Activated CD4-positive, CD25-positive, alpha-beta regulatory T cell (primary cell): ENCODE data around the gene SND1.

Experiments used
- DNase-seq, 4 experiments: peaks; one replicate each; lab custom pipeline; 2025; lab: John Stamatoyannopoulos, UW

Gene SND1

DNA sequence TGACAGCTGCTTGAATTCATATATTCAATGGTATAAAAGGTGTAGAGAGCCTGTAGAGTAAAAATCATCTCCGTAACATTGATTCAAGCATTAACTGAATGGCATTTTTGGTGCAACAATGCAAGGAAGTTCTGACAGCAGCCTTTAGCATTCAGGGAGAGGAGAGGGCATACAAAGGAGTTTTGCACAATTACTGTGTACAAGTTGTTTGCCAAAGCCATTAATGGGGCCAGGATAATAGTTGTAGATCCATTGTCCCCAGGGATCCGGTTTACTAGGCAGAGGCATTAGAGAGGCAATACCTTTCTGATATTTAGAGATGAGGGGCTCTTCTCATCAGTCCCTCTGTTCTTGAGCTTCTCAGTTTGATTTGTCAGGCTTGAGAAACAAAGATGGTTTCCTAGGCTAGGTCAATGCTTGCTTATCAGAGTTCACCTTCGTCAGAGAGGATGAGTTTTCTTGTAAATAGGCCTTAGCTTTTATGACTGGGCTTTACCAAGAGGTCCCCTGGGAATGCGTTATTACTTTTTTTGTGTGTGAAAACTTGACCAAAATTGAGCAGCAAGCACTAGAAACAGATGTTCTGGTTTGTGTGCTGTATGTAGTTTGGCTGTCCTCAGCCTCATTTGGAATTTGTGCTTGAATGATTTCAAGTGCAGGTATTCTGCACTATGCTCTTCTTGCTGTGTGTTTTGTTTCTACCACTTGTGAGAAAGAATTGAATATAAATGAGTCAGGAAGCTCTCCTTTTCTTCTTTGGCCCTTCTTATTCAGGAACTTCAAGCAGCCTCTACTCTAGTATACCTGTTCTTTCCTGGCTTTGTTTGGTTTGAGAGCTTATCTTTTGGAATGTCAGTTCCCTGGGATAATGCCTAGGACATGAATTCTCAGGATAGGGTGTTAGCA is 32.0 kb downstream of the SND1 start:
- DNase-seq: no peak

DNA sequence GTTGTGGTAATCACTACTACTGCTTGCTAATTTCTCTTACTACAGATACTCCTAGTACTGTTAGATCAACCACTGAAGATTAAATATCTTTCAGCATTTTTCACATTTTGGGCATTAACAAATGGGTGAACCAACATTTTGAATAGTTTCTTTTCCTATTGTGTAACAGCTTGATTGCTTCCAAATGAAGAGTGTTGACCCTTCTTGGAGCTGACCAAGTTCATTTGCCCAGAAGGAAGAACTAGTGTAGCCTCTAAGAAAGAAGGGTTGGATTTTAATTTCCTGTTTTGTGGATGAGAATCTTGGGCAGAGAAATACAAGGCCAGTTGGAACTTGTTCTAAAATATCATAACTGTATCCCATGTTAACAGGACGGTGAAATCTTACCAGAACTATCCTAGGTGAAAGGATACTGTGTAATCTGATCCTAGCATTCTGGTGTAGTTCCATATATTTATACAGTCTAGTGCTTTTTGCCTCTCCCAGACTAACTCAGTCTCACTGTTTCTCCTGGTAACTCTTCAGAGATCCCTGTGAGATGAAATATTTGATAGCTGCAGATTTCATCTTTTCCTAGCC is 37.3 kb downstream of the SND1 start:
- no peak for DNase-seq

DNA sequence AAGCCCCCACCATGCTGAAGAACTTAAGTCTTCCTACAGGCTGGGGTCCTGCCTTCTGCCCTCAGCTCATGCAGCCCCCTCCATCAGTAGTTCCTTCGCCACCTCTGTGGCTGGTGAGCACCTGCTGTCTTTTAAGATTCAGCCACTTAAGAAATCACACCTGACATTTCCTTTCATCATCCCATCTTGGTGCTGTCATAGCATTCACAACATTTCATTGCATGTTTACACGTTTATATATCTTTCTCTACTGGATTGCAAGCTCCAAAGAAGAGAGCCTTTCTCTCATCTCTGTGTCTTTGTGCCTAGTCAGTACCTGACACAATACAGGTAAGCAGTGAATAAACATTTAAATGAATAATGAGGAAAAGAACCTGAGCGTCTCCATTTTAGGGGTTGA is 38.3 kb downstream of the SND1 start:
- no peak for DNase-seq

DNA sequence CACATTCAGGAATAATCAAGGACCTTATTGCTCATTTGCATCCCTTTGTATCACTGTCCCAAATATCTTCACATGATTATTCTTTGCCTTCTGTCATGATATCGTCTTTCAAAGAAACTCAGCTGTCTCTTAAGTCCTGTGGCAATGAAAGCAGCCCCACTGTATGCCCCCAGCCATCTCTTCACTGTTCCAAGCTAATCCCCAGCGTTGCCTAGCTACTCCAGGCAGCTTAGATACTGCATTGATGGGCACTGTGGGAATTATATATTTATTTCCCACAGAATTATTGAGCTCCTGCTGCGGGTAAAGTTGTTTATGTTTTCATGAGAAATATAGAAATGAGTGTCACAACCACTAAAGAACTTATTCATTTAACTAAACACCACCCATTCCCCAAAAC is 38.8 kb downstream of the SND1 start:
- DNase-seq: no peak

DNA sequence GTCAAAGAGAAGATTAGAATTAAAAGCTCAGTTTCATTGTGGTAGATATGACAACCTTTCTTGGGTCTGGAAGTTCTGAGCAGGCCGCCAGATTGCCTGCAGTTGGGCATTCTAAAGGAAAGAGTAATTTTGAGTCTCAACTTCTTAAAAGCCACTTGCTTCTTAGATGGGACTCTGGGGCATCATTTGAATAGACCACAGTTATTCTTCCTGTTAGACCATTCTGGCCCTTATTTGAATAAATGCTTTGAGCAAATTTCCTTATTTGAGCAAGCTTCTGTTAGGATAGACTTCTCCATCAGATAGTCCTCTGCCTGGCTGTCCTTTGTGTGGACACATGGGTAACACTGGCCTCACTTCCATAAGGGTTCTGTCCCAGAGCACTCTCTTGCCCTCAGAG is 40.2 kb downstream of the SND1 start:
- no peak for DNase-seq

DNA sequence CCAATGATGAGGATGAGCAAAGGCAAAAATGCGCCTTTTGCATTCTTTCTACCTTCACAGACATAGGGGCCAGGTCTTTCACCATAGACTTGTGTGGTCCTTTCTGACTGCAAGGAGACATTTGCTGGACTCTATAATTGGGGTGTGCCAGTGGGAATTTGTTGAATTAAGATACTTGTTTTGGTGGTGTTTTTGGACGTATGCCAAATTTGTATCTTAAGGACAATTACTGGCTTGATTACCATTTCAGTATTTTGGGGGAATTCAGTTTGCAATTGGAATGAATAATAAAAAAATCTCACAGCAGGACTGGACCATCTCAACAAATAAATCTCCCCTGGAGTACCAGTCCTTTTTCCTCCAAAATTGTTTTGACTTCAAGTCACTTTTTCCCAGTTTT is 47.9 kb downstream of the SND1 start:
- DNase-seq: no peak

DNA sequence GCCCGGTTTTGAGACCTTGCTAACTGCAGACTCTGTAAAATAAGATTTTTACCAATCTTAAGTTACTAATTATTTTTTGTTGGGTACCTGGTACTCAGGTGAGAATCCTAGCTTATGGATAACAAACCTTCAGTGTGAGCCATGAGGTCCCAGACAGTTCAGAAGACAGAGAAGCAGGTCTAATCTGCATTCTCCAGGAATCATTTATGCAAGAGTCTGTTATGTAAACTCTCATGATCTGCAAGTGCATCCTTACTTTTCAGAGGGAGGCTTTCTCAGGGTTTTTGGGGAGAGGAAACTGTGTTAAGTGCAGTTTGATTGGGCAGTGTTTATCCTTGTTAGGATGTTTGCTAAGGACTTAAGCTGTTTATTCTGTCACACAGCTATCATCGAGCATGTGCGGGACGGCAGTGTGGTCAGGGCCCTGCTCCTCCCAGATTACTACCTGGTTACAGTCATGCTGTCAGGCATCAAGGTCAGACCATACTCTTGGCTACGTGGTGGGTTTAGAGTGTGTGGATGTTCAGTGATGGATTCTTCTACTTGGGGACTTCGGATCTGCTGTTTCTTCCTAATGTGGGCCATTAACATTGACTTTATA is 50.2 kb downstream of the SND1 start:
- DNase-seq: no peak

DNA sequence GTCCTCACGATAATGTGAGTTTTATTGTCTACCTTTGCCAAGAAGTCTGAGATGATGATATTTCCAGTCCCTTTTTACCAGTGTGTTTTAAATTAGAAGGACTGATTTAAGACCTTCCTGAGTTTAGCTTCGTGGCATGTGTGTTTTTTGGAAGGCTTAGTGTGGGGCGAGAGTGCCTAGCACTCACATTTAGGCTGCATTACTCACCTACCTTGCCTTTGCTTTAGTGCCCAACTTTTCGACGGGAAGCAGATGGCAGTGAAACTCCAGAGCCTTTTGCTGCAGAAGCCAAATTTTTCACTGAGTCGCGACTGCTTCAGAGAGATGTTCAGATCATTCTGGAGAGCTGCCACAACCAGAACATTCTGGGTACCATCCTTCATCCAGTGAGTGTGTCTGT is 50.9 kb downstream of the SND1 start:
- DNase-seq: no peak

DNA sequence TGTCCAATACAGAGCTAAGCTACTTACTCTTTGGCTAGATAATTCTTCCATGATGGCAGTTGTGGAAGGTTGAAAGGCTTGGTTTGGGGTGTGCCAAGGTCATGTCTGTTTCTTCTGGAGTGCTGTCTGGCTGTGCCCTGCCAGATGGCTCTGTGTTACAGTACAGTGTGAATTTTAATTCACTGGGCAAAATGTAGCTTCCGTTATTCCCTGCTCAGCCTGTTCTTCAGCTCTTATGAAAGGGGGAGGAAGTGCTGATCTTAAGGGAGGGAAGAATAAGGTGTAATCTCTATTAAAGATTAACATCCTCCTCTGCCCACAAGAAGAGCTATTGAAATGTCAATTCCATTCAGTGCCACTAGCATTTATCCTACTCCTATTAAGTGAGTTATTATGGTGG is 52.2 kb downstream of the SND1 start:
- DNase-seq: no peak

DNA sequence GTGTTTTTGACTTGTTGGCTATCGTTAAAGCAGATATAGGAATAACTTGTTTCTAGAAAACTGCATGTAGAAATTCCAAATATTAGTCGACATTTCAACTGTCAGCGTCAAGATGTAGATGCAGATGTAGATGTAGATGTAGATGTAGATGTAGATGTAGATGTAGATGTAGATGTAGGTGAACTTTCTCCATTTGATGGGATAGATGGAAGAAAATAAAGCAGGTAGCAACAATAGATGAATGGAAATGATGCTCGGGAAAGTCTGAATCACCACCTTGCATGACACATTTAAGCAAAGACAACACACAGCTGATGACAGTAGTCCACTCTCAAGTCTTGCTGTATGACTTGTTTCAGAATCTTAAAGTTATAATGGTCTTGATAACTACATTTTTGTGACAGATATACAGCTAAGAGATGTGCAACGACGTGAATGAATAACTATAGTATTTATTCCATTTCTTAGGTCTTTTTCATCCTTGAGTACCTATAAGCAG is 53.5 kb downstream of the SND1 start:
- no peak for DNase-seq

DNA sequence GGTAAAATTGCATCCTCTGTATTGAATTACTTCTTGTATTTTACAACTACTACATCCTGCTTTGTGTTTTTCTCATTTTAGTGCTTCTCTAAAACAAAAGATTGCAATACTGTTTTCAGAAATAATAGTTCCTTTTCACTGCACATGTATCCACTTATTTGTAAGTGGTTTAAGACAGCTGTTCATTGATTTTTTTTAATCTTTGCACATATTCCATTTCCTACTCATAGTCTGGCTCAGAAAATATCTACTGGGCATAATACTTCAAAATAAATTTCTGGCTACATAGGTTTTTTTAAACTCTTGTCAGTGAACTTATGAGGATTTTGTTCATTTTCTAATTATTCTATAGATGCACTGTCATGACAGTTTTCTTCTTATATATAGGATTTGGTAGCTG is 54.8 kb downstream of the SND1 start:
- no peak for DNase-seq

DNA sequence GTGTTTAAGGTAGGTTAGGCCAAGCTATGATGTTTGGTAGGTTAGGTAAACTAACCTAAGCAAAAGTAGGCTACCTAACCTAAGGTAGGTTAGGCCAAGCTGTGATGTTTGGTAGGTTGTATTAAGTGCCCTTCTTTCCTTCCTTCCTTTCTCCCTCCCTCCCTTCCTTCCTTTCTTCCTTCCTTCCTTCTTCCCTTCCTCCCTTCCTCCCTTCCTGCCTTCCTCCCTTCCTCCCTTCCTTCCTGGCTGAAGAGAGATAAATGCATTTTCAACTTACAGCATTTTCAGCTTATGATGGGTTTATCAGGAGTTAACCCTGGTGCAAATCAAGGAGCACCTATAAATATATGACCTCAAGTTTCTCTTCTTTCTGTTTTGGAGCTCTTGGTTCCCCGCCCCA is 56.2 kb downstream of the SND1 start:
- no peak for DNase-seq

DNA sequence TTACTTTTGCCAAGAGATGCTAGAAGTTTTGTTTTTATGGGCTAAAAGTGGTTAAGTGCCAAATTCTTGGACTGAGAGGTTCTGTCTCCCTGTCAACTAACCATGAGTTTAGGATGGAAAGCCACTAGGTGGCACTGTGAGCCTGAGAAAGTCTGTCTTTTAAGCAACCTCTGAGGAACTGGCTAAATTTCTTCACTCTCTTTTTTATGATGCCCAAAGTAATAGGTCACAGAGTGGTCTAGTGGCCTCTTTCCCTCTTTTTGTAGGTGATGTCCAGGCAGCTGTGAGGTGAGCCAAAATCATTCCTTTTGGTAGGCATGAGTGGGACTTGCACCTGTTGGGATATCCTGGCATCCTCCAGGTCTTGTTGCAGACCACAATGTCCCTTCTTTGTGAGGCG is 56.8 kb downstream of the SND1 start:
- DNase-seq: peak; percentile 26 to 49 (median 34)

DNA sequence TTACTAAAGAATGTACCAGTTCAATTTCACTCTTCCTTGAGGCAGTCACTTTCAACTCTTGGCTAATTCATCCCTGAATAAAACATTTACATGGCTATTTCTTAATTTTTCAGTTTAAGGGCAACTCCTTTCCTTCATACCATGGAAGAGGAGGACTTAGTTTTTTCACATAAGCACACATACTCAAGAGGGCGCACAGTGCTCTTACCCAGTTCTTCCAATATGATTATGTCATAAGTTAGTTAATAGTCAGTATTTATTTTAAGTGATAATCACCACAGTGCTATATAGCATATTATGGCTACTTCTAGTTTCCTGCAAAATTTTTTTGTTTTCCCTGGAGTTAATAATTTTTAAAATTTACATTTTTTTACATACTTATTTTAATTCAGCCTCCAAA is 58.6 kb downstream of the SND1 start:
- no peak for DNase-seq

DNA sequence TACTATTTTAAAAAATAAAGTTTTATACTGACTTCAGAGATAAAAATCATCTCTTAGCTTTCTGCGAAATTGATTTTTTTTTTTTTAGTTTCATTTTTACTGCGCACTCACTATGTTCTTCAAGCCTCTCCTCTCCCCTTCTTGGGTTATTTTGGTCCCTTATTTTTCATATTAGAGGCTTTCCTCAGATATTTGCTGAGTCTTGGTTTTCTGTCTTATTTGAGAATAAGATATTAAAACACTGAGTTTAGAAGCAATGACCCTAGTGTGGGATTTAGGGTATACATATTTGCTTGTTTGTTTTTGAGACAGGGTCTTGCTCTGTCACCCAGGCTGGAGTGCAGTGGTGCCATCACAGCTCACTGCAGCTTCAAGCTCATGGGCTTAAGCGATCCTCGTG is 59.9 kb downstream of the SND1 start:
- DNase-seq: no peak

DNA sequence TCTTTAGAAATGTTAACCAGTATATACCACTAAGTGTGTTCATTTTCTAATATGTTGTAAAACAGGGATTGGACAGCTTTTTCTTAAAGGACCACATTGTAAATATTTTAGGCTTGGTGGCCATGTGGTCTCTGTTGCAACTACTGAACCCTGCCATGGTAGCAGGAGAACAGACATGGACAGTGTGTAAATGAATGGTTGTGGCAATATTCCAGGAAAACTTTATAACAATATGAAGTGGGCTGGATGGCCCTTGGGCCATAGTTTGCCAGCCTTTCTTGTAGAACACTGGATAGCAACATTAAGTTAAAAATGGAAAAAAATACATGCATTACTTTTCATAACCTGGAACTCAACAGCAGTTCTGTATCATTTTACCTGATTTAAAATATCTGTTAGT is 61.0 kb downstream of the SND1 start:
- DNase-seq: no peak

DNA sequence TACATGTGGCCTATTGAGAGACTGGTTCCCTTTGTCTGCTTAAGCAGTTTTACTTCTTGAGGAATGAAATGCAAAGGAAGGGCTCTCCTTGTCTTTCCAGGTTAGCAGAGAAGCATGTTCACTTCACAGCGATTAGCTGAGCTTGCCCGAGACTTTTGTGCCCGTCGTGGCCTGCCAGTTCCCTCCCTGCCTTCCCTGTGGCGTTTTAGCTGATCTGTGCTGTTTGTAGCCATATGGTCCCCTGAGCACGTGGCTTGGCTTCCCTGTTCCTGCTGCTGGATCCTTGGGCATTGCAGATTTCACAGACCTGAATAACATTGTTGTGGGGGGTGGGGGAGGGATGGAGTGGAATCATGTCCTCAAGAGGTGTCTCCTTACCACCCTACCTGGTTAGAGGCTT is 61.8 kb downstream of the SND1 start:
- no peak for DNase-seq

DNA sequence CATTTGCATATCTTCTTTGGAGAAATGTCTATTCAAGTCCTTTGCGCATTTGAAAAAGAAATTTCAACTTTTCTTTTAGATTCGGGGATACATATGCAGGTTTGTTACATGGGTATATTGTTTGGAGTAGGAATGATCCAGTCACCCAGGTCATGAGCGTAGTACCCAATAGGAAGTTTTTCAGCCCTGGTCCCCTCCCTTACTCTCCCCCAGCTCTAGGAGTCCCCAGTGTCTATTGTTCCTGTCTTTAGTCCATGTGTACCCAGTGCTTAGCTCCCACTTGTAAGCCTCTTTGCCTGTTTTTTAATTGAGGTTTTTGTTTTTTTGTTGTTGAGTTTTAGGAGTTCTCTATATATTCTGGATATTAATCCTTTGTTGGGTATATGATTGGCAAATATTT is 63.3 kb downstream of the SND1 start:
- DNase-seq: no peak

DNA sequence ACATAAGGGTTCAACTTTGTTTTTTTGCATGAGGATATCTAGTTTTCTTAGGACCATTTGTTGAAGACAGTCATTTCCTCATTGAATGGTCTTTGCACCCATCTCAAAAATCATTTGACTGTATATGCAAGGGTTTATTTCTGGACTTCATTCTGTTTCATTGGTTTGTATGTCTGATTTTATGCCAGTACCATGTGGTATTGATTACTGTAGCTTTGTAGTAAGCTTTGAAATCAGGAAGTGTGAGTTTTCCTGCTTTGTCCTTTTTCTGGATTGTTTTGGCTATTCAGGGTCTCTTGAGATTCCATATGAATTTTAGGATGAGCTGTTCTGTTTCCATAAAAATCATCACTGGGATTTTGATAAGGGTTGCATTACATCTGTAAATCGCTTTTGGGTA is 63.9 kb downstream of the SND1 start:
- no peak for DNase-seq

DNA sequence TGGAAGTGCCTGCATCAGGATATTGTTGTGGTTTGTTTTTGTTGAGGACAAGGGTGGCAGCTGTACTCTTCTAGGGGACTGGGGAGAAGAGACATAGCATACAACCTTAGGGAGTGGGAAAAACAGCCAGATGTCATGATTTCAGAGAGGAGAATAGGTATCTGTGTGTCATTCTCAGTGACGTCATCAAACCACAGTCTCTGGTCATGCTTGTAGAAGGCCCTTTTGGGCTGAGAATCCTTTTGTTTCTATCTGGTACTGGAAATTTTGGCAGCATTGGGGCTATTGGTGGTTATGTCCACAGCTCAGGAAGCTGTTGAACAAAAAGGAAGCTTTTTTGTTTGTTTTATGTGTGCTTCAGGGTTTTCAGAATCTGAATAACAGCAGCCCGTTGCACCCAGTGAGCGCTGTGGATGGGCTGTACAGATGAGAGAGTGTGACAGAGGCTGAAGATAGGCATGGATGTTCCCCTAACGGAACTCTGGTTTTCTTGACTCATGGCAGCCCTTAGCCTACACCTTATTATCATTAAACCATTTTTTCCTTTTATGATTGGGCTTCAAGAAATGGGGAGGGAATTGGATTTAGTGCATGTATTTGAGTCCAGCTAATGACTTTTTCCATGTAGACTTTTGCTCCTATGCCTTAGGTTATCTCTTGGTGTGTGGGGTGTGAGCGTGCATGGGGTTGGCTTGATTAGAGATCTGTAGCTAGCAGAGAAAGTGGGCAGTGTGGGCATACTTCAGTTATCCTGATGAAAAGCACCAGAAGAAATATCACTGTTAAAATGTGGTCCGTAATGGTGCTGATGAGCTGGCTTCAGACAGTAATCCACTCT is 65.7 kb downstream of the SND1 start:
- DNase-seq: no peak

DNA sequence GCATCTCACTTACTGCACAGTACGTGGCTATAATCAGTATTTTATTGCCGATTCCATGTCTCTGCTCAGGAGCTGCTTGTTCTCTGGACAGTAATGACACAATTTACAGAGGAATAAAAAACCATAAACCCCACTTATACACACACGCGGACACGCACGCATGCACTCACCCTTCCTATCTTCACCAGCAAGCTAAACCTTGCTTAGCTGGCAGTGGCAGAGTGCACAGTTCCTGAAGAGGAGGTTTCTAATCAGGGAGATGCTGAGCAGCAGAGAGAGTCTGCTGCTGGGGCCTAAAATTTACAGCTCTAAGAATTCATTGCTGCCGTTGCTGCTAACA is 66.3 kb downstream of the SND1 start:
- no peak for DNase-seq

DNA sequence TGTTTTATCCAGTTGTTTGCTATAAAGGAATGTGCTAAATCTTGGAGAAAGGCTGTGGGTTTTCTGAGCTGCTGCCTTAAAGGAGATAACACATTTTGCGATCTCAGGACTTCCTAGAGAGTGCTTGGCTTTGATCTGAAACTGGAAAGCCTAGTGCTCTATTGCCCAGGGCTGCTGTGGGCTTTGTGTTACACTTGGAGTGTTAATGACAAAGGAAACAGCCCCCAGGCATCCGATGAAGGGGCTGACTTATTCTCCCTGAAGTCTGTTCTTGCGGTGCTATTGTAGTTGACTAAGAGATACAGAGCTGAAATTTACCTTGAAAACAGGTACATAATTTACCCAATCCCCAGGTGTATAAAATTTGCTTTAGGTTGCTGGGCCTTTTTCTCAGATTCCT is 74.5 kb downstream of the SND1 start:
- no peak for DNase-seq
